GM12801 (cell line): Measurements from ENCODE around the gene SRGAP3.

ENCODE experiments used
- TF ChIP-seq, protein P1 (sequence below): IDR thresholded peaks from one replicate; pipeline ENCODE4 v1.5.1; 2011; ENCODE audit warnings: control low read depth; ENCODE audit not compliant: insufficient read length; ENCODE audit errors: extremely low read depth

The SRGAP3 gene

GRCh38 chr3:8985876-8986275, 263.6 kb downstream of the SRGAP3 start:
- TF ChIP-seq, protein P1, sequence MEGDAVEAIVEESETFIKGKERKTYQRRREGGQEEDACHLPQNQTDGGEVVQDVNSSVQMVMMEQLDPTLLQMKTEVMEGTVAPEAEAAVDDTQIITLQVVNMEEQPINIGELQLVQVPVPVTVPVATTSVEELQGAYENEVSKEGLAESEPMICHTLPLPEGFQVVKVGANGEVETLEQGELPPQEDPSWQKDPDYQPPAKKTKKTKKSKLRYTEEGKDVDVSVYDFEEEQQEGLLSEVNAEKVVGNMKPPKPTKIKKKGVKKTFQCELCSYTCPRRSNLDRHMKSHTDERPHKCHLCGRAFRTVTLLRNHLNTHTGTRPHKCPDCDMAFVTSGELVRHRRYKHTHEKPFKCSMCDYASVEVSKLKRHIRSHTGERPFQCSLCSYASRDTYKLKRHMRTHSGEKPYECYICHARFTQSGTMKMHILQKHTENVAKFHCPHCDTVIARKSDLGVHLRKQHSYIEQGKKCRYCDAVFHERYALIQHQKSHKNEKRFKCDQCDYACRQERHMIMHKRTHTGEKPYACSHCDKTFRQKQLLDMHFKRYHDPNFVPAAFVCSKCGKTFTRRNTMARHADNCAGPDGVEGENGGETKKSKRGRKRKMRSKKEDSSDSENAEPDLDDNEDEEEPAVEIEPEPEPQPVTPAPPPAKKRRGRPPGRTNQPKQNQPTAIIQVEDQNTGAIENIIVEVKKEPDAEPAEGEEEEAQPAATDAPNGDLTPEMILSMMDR = no peak

DNA sequence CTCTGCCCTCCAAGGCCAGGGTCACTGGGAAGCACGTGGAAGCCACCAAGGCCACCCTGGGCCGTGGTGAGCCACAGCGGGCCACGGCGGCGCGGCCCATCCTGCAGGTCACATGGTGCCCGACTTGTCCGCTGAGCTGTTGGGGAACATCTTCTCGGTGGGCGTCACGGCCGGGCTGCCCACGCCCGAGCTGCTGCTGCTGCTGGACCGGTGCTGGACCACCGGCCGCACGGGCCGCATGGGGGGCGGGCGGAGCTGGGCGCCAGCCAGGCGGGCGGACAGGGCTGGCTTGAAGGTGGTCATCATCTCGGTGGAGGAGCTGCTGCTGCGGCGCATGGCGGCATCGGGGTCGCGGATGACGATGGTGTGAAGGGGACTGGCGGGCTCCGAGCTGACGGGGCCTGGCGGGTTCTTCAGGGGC, 264.0 kb downstream of the SRGAP3 start:
- TF ChIP-seq, protein P1 = no peak

GRCh38 chr3:8984526-8984925, 264.9 kb downstream of the SRGAP3 start:
- TF ChIP-seq, protein P1 = no peak

GRCh38 chr3:8984081-8984480, 265.4 kb downstream of the SRGAP3 start:
- TF ChIP-seq, protein P1 = no peak

- TF ChIP-seq, protein P1 = no peak
Observed at GRCh38 chr3:8983591-8983990, 265.9 kb downstream of the SRGAP3 start.

- TF ChIP-seq, protein P1 = no peak
Observed at GRCh38 chr3:8983026-8983425, 266.4 kb downstream of the SRGAP3 start.

DNA sequence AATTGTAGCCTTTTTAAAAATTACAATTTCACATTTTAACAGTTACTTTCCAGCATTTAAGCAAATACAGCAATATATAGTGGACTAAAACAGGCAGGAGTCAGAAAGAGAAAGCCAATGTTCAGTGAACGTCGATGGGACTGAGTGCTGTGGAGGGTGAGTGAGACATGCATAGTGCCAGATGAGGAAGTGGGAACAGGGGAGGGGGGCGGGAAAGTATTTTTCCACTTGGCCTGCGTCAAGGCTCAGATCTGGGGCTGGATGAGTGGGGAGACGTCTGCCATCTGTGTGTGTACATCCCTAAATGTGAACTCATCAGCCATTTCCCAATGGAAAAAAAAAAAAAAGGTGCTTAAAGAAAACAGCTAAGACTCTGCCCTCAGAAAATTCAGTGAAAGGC, 266.9 kb downstream of the SRGAP3 start:
- TF ChIP-seq, protein P1 = no peak

GRCh38 chr3:8981700-8982099, 267.7 kb downstream of the SRGAP3 start:
- TF ChIP-seq, protein P1 = no peak
